SH-SY5Y (cell line): ENCODE results near the gene RND3.

Experiments used
- GATA2 ChIP-seq: IDR thresholded peaks from 2 replicates; pipeline ENCODE4 v1.6.1; 2011; ENCODE audit warnings: mild to moderate bottlenecking, low read depth, low read length
- GATA3 ChIP-seq: IDR thresholded peaks from 2 replicates; pipeline ENCODE4 v1.6.1; 2011; ENCODE audit warnings: low read depth, mild to moderate bottlenecking, low read length, moderate library complexity

DNA sequence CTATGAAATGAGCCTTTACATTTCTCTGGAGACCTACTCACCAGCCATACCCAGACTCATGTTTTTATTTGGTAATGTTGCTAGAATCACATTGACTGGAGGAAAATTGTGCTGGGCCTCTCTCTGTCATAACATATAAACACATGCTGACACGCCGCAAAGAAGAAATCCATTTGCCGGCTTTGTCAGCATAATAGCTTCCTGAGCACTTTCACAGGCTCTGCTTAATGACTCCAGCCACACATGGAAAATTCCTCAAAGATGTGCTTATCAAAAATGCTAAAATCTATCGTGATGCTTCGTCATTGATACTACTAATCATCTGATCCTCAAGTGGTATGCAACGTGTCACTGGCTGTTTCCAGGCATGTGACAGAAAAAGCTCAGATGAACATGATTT lies 63.1 kb downstream of the RND3 start:
- TF ChIP-seq GATA2 (no peak), GATA3 (no peak)
